SU-DHL-6 (cell line): ENCODE measurements around the gene LLGL2.

Source experiments
- EZH2phosphoT487 ChIP-seq: fragments of 200-600 bp; sonication (generic), shearing (Covaris generic); conservative IDR thresholded peaks from 2 replicates; pipeline ENCODE4 v1.6.1; 2018; ENCODE audit warnings: mild to moderate bottlenecking, antibody characterized with exemption, low read length, moderate library complexity, mixed read lengths
- TF ChIP-seq, protein P1 (sequence below): fragments of 200-600 bp; sonication (generic); IDR thresholded peaks from one replicate; pipeline ENCODE4 v1.5.1; 2017; ENCODE audit warnings: antibody characterized with exemption, mild to moderate bottlenecking, low read length, moderate library complexity; ENCODE audit not compliant: insufficient read depth, poor library complexity, severe bottlenecking

GRCh38 chr17:75590314-75590761 is 64.8 kb downstream of the LLGL2 start:
- TF ChIP-seq, protein P1, sequence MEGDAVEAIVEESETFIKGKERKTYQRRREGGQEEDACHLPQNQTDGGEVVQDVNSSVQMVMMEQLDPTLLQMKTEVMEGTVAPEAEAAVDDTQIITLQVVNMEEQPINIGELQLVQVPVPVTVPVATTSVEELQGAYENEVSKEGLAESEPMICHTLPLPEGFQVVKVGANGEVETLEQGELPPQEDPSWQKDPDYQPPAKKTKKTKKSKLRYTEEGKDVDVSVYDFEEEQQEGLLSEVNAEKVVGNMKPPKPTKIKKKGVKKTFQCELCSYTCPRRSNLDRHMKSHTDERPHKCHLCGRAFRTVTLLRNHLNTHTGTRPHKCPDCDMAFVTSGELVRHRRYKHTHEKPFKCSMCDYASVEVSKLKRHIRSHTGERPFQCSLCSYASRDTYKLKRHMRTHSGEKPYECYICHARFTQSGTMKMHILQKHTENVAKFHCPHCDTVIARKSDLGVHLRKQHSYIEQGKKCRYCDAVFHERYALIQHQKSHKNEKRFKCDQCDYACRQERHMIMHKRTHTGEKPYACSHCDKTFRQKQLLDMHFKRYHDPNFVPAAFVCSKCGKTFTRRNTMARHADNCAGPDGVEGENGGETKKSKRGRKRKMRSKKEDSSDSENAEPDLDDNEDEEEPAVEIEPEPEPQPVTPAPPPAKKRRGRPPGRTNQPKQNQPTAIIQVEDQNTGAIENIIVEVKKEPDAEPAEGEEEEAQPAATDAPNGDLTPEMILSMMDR = no peak
- TF ChIP-seq EZH2phosphoT487 = no peak
